ENCODE data around the gene EIF2S1.

DNA sequence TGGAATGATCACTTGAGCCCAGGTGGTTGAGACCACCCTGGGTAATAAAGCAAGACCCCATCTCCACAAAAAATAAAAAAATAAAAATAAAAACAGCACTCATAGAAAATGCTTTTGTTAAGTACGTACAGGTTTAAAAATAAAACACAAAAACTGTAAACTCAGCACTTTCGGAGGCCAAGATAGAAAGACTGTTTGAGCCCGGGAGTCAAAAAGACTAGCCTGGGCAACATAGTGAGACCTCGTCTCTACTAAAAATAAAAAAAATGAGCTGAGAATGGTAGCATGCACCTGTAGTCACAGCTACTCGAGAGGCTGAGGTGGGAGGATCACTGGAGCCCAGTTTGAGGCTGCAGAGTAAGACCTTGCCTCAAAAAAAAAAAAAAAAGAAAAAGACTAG lies 8.1 kb upstream of the EIF2S1 start:
- TF ChIP-seq, protein P1, sequence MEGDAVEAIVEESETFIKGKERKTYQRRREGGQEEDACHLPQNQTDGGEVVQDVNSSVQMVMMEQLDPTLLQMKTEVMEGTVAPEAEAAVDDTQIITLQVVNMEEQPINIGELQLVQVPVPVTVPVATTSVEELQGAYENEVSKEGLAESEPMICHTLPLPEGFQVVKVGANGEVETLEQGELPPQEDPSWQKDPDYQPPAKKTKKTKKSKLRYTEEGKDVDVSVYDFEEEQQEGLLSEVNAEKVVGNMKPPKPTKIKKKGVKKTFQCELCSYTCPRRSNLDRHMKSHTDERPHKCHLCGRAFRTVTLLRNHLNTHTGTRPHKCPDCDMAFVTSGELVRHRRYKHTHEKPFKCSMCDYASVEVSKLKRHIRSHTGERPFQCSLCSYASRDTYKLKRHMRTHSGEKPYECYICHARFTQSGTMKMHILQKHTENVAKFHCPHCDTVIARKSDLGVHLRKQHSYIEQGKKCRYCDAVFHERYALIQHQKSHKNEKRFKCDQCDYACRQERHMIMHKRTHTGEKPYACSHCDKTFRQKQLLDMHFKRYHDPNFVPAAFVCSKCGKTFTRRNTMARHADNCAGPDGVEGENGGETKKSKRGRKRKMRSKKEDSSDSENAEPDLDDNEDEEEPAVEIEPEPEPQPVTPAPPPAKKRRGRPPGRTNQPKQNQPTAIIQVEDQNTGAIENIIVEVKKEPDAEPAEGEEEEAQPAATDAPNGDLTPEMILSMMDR (IDR thresholded peaks at IDR 0.05), result no peak
- TF ChIP-seq POLR2AphosphoS5 (IDR thresholded peaks at IDR 0.05; ENCODE audit: low read depth, low read length), result no peak
- TF ChIP-seq, protein P2, sequence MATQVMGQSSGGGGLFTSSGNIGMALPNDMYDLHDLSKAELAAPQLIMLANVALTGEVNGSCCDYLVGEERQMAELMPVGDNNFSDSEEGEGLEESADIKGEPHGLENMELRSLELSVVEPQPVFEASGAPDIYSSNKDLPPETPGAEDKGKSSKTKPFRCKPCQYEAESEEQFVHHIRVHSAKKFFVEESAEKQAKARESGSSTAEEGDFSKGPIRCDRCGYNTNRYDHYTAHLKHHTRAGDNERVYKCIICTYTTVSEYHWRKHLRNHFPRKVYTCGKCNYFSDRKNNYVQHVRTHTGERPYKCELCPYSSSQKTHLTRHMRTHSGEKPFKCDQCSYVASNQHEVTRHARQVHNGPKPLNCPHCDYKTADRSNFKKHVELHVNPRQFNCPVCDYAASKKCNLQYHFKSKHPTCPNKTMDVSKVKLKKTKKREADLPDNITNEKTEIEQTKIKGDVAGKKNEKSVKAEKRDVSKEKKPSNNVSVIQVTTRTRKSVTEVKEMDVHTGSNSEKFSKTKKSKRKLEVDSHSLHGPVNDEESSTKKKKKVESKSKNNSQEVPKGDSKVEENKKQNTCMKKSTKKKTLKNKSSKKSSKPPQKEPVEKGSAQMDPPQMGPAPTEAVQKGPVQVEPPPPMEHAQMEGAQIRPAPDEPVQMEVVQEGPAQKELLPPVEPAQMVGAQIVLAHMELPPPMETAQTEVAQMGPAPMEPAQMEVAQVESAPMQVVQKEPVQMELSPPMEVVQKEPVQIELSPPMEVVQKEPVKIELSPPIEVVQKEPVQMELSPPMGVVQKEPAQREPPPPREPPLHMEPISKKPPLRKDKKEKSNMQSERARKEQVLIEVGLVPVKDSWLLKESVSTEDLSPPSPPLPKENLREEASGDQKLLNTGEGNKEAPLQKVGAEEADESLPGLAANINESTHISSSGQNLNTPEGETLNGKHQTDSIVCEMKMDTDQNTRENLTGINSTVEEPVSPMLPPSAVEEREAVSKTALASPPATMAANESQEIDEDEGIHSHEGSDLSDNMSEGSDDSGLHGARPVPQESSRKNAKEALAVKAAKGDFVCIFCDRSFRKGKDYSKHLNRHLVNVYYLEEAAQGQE (IDR thresholded peaks at IDR 0.05; ENCODE audit: insufficient read depth in 1 of 2, low read depth in 2 of 2, low read length in 1 of 2), result no peak

All from Panc1 (cell line).